BLaER1 treated with 17β-estradiol and CSF1 and Interleukin-3, amounts not matched to agents 10 nM and 100 nM (cell line): Measurements from ENCODE around the gene GXYLT2.

Source experiments
- H3K27ac ChIP-seq, 11 experiments: shearing (Covaris generic); formaldehyde crosslinking; 2 replicates each; pipeline ENCODE4 v1.8.1; 2022
- H3K27me3 ChIP-seq, 11 experiments: shearing (Covaris generic); formaldehyde crosslinking; 2 replicates each; pipeline ENCODE4 v1.8.1; 2022
- H3K36me3 ChIP-seq, 11 experiments: shearing (Covaris generic); formaldehyde crosslinking; 2 replicates each; pipeline ENCODE4 v1.8.1; 2022
- H3K4me1 ChIP-seq, 10 experiments: shearing (Covaris generic); formaldehyde crosslinking; 2 replicates each; pipeline ENCODE4 v1.8.1; 2022
- H3K4me2 ChIP-seq, 11 experiments: shearing (Covaris generic); formaldehyde crosslinking; 2 replicates each; pipeline ENCODE4 v1.8.1; 2022
- H3K4me3 ChIP-seq, 10 experiments: shearing (Covaris generic); formaldehyde crosslinking; 2 replicates each; pipeline ENCODE4 v1.8.1; 2022
- H3K9ac ChIP-seq, 11 experiments: shearing (Covaris generic); formaldehyde crosslinking; 2 replicates each; pipeline ENCODE4 v1.8.1; 2022
- H3K9me3 ChIP-seq, 11 experiments: shearing (Covaris generic); formaldehyde crosslinking; replicated peaks in 1 of 11; 2 replicates each; pipeline ENCODE4 v1.8.1; 2022
- H4K20me1 ChIP-seq, 11 experiments: shearing (Covaris generic); formaldehyde crosslinking; 2 replicates each; pipeline ENCODE4 v1.8.1; 2022
- Cebpa-rat ChIP-seq, 11 experiments: shearing (Covaris generic); IDR thresholded peaks; 2 replicates each; pipeline ENCODE4 v1.8.1; 2022

Gene GXYLT2

GRCh38 chr3:72890166-72890925 lies 2.5 kb downstream of the GXYLT2 start:
- Histone ChIP-seq H3K4me3 (no peak overlapping the region), H3K36me3 (no peaks in the 10 kb centered on the region), H3K27me3 (peaks cover 43 to 55% (median 51%) of the 10 kb centered on the region in 11 experiments), H3K4me1 (peaks cover 0 to 25% (median 10%) of the 10 kb centered on the region in 10 experiments; a peak in 16 of 20 replicates), H4K20me1 (peaks cover 0 to 10% (median 0%) of the 10 kb centered on the region in 11 experiments; a peak in 5 of 22 replicates), H3K9me3 (no peaks in the 10 kb centered on the region), H3K4me2 (no peak overlapping the region), H3K9ac (no peak overlapping the region), H3K27ac (no peak overlapping the region)
- no peak for TF ChIP-seq Cebpa-rat (IDR thresholded peaks at IDR 0.05)

DNA sequence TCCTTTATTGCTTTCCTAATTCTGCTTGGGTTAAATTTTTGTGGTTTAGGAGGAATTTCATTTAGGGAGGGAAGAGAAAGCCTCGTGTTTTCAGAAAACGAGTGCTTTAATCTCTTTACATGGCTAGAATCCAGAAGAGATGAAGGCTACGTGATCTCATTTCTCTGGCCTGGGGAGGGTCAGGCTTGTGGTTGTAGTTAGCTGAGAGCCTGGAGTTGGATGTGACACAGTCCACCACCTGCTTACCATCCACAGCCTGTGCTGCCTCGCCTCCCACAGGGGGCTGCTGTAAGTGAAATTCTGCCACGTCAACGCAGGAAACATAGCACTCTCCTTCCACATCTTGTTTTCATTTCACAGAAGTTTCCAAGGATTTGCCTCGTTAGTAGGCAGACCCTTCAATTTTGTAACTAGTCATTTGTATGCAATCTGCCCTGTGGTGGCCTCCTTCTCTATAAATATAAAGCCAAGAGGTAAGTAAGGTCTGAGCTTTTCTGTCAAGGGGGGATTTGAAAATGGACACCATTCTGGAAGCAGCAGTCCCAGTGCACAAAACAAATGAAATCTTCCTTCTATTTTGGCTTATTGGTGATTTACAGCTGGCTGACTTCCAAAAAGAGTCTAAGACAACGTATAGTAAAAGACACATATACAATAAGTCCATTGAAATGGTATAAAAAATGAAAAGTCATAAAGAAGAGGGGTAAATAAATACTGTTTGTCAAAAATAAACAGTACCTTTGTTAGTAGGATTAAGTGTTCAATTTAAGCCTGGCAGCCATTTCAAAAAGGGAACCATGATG lies 3.4 kb downstream of the GXYLT2 start:
- H3K4me1 ChIP-seq, result peaks cover 0 to 25% (median 10%) of the 10 kb centered on the region in 10 experiments; a peak in 16 of 20 replicates
- no peak overlapping the region for H3K4me2 ChIP-seq
- H3K27me3 ChIP-seq, result peaks cover 43 to 51% (median 48%) of the 10 kb centered on the region in 11 experiments

DNA sequence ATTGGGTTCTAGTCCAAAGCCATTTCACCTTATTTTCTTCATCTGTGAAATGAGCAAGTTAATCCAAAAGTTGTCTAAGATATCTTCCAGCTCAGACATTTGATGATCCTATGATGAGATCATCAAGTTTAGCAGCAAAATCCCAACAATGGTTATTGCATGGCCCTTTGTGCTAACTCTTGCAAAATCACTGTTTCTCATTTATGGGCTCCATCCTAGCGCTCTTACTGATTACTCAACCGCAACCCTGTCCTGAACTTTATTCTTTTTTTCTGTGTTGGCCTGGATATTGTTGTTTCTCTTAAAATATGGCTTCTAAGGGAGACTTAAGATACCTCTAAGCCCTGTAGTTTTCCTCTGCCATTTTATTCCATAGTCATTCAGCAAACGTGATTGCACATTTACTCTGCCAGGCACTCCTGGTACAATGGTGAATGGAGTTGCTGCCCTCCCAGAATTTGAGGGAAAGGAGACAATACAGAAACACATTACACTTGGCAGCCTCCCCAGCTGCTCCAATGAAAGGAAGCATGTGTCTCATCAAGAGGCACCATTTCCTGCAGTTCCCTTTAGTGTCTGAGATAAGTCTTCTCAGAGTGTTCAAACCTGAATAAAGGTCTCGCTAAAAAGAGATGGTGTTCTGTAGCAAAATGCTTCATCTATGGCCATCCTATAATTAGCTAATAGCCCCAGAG lies 4.4 kb downstream of the GXYLT2 start:
- Histone ChIP-seq H3K27ac (no peak overlapping the region), H3K4me2 (peak overlapping the region in 3 of 11 experiments; percentile 4 to 19 (median 5); a peak in 2 of 22 replicates), H3K9me3 (no peaks in the 10 kb centered on the region), H4K20me1 (peaks cover 0 to 10% (median 0%) of the 10 kb centered on the region in 11 experiments; a peak in 5 of 22 replicates), H3K4me3 (no peak overlapping the region), H3K36me3 (no peaks in the 10 kb centered on the region), H3K9ac (no peak overlapping the region), H3K4me1 (peaks cover 0 to 24% (median 8%) of the 10 kb centered on the region in 10 experiments; a peak in 16 of 20 replicates), H3K27me3 (peaks cover 34 to 42% (median 39%) of the 10 kb centered on the region in 11 experiments)
- no peak for TF ChIP-seq Cebpa-rat (IDR thresholded peaks at IDR 0.05)

More for the DNA sequence above, 3.4 kb downstream of the GXYLT2 start:
- TF ChIP-seq Cebpa-rat (IDR thresholded peaks at IDR 0.05), result no peak
- H4K20me1 ChIP-seq, result peaks cover 0 to 10% (median 0%) of the 10 kb centered on the region in 11 experiments; a peak in 5 of 22 replicates
- no peaks in the 10 kb centered on the region for H3K9me3 ChIP-seq
- no peak overlapping the region for H3K9ac ChIP-seq
- no peaks in the 10 kb centered on the region for H3K36me3 ChIP-seq
- no peak overlapping the region for H3K4me3 ChIP-seq
- no peak overlapping the region for H3K27ac ChIP-seq

- Histone ChIP-seq H3K4me1 (peaks cover 0 to 19% (median 3%) of the 10 kb centered on the region in 10 experiments; a peak in 6 of 20 replicates), H3K27ac (no peak overlapping the region), H3K4me2 (peak overlapping the region in 3 of 11 experiments; percentile 4 to 19 (median 5); a peak in 1 of 22 replicates)
These were observed 5.0 kb downstream of the GXYLT2 start for GRCh38 chr3:72892870-72893269.

GRCh38 chr3:72894976-72895552 lies 7.2 kb downstream of the GXYLT2 start:
- no peaks in the 10 kb centered on the region for H4K20me1 ChIP-seq
- H3K27me3 ChIP-seq, result peaks cover 6 to 14% (median 11%) of the 10 kb centered on the region in 11 experiments; a peak in 20 of 22 replicates
- TF ChIP-seq Cebpa-rat (IDR thresholded peaks at IDR 0.05), result no peak
- no peaks in the 10 kb centered on the region for H3K9me3 ChIP-seq
- no peak overlapping the region for H3K9ac ChIP-seq
- peaks cover 0 to 9% (median 0%) of the 10 kb centered on the region in 10 experiments; a peak in 1 of 20 replicates for H3K4me1 ChIP-seq
- H3K27ac ChIP-seq, result no peak overlapping the region
- no peak overlapping the region for H3K4me2 ChIP-seq
- H3K4me3 ChIP-seq, result no peak overlapping the region
- no peaks in the 10 kb centered on the region for H3K36me3 ChIP-seq

More at GRCh38 chr3:72892870-72893269, 5.0 kb downstream of the GXYLT2 start:
- peaks cover 0 to 10% (median 0%) of the 10 kb centered on the region in 11 experiments; a peak in 5 of 22 replicates for H4K20me1 ChIP-seq
- no peaks in the 10 kb centered on the region for H3K36me3 ChIP-seq
- TF ChIP-seq Cebpa-rat (IDR thresholded peaks at IDR 0.05), result no peak
- no peak overlapping the region for H3K9ac ChIP-seq
- H3K9me3 ChIP-seq, result no peaks in the 10 kb centered on the region
- no peak overlapping the region for H3K4me3 ChIP-seq
- peaks cover 28 to 36% (median 32%) of the 10 kb centered on the region in 11 experiments for H3K27me3 ChIP-seq

GRCh38 chr3:72896996-72897757 lies 9.3 kb downstream of the GXYLT2 start:
- H3K27ac ChIP-seq, result no peak overlapping the region
- no peaks in the 10 kb centered on the region for H4K20me1 ChIP-seq
- peaks cover 0 to 5% (median 0%) of the 10 kb centered on the region in 11 experiments; a peak in 2 of 22 replicates for H3K9me3 ChIP-seq
- no peaks in the 10 kb centered on the region for H3K36me3 ChIP-seq
- H3K9ac ChIP-seq, result no peak overlapping the region
- H3K4me2 ChIP-seq, result no peak overlapping the region
- peaks cover 0 to 9% (median 0%) of the 10 kb centered on the region in 10 experiments; a peak in 1 of 20 replicates for H3K4me1 ChIP-seq
- no peaks in the 10 kb centered on the region for H3K27me3 ChIP-seq
- no peak for TF ChIP-seq Cebpa-rat (IDR thresholded peaks at IDR 0.05)
- H3K4me3 ChIP-seq, result no peak overlapping the region

DNA sequence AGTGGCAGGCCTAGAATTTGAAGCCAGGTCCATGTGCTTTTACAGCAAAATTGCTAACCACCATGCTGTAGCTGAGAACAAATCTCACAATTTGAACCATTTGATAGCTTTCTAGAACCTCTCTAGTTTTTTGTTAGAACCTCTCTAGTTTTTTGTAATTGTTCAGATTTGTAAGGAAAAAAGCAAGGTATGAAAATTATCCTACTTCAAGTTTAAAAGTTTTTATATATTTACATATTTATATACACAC lies 9.8 kb downstream of the GXYLT2 start:
- H3K9me3 ChIP-seq, result peaks cover 0 to 7% (median 0%) of the 10 kb centered on the region in 11 experiments; a peak in 2 of 22 replicates
- no peaks in the 10 kb centered on the region for H3K27me3 ChIP-seq
- no peak overlapping the region for H3K9ac ChIP-seq
- H3K36me3 ChIP-seq, result no peaks in the 10 kb centered on the region
- H3K4me1 ChIP-seq, result peaks cover 0 to 6% (median 0%) of the 10 kb centered on the region in 10 experiments; a peak in 1 of 20 replicates
- H3K27ac ChIP-seq, result no peak overlapping the region
- no peak overlapping the region for H3K4me3 ChIP-seq
- no peaks in the 10 kb centered on the region for H4K20me1 ChIP-seq
- TF ChIP-seq Cebpa-rat (IDR thresholded peaks at IDR 0.05), result no peak
- H3K4me2 ChIP-seq, result no peak overlapping the region

DNA sequence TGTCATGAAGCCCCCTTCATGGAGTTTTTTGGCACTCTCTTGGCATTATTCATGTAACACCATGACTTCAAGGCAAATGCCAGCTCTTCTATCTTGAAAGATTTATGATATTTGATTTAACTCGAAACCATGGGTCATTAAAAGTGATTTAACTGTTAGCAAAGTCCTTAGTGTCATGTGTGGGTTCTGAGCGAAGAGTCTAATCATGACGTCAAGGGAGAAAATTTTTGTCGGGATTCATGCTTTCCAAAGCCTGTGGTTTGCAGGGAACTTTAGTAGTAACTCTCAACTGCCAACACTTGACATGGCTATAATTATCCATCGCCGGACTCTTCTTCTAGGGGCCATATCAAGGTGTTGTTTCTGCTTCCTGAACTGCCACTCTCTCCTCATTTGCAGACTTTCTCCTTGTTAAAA lies 11.5 kb downstream of the GXYLT2 start:
- H3K4me3 ChIP-seq, result no peak overlapping the region
- no peaks in the 10 kb centered on the region for H3K27me3 ChIP-seq
- H3K9ac ChIP-seq, result no peak overlapping the region
- no peak overlapping the region for H3K27ac ChIP-seq
- H3K9me3 ChIP-seq, result peaks cover 0 to 7% (median 0%) of the 10 kb centered on the region in 11 experiments; a peak in 2 of 22 replicates
- H3K4me1 ChIP-seq, result no peaks in the 10 kb centered on the region
- H3K4me2 ChIP-seq, result no peak overlapping the region
- H4K20me1 ChIP-seq, result no peaks in the 10 kb centered on the region
- no peaks in the 10 kb centered on the region for H3K36me3 ChIP-seq
- TF ChIP-seq Cebpa-rat (IDR thresholded peaks at IDR 0.05), result no peak
